GM18502 (cell line): Measurements from ENCODE around the gene ZNF76.

Experiments used
- ATAC-seq: cut with Tn5 transposase; IDR thresholded peaks from one replicate; pipeline ENCODE4 v1.9.1; 2021; ENCODE audit warnings: mild to moderate bottlenecking; ENCODE audit not compliant: unreplicated experiment, poor library complexity

Gene ZNF76

DNA sequence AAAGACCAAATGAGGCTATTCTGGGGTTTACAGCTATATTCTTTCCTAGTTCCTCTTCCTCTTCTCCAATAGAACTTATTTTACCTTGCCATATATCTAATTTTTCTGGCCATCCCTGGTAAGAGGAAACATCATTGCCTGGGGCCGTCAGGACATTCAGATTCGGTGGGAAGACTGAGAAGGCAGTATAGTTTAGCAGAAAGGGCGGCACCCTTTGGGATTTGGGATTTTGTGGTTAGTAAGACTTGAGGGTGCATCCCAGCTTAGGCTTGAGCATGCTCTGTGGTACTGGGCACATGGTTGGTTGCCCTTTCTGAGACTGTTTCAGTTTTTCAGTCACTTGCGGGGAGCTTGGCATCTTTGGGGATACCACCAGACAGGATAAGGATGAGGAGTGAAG lies 24.6 kb upstream of the ZNF76 start:
- no peak for ATAC-seq

DNA sequence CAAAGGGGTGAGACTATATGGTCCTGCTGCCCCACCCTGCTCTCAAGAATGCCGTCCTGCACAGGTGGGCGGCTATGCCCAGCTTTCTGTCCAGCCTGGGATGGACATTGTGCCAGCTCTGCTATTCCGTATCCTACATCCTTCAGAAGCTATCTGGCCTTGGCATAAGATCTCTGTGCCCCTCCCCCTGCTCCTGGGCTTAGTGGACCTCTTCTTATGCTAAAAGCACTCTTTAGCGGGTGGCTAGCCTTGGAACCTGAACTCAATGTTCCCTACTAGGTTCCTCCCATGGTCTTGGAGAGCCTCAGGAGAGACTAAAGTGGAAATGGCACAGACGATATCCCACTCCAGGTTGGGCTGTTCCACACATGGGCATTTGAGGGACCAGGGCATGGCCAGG lies 23.3 kb upstream of the ZNF76 start:
- no peak for ATAC-seq

GRCh38 chr6:35237476-35237875 lies 22.1 kb upstream of the ZNF76 start:
- no peak for ATAC-seq

DNA sequence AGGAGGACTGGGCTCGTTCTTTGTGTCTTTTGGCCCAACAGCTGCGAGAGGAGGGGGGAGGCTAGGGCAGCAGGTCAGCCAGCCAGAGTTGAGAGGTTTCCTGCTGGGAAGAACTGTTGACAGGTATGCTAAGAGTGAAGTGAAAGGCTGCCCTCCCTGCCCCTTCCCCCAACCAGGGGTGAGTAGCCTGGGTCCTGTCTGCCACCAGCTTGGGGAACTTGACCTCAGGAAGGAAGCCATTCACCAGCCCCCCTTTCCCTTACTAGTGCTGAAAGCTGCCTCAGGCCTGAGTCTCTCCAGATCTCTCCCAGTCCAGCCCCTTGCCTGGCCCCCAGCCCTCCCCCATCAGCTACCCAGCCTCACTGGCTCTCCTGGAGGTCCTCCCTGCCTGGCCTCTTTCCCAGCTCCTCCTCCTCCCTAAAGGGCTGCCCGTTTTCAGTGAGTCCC lies 20.7 kb upstream of the ZNF76 start:
- ATAC-seq: no peak

GRCh38 chr6:35239581-35239980 lies 20.0 kb upstream of the ZNF76 start:
- no peak for ATAC-seq

GRCh38 chr6:35240838-35241801 lies 18.4 kb upstream of the ZNF76 start:
- no peak for ATAC-seq

- ATAC-seq: no peak
Observed at GRCh38 chr6:35242486-35242885, 17.0 kb upstream of the ZNF76 start.

DNA sequence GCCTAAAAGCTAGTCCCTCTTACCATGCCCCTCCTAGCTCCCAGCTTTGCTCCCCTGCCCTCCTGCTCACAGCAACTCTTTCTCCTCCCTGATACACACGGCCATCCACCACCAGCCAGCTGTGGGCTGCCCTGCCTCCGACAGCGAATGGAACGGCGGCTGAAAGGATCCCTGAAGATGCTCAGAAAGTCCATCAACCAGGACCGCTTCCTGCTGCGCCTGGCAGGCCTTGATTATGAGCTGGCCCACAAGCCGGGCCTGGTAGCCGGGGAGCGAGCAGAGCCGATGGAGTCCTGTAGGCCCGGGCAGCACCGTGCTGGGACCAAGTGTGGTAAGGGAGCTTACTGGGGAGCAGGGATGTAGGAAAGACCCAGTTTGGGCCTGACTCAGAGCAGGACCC lies 16.6 kb upstream of the ZNF76 start:
- no peak for ATAC-seq

DNA sequence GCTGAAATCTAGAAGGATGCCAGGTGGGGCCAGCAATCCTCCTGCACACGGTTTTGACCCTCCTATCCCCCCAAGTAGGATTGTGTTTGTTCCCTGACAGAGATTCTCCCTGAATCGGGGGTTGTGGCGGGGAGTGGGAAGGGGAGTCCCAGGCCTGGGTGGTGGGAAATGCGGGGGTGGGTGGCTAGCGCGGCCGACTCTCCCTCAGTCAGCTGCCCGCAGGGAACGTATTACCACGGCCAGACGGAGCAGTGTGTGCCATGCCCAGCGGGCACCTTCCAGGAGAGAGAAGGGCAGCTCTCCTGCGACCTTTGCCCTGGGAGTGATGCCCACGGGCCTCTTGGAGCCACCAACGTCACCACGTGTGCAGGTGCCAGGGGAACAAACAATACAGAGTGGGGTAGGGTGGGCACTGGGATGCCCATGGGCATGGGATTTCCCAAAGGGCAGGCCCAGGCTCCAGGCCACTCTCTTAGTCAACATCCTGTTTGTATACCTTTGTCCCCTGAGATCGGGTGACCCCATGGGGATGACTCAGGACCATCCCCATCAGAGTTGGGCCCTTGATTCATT lies 16.1 kb upstream of the ZNF76 start:
- no peak for ATAC-seq

- ATAC-seq: no peak
Observed at GRCh38 chr6:35244551-35244950, 15.0 kb upstream of the ZNF76 start.

- ATAC-seq: no peak
Observed at GRCh38 chr6:35247642-35248231, 11.8 kb upstream of the ZNF76 start.

DNA sequence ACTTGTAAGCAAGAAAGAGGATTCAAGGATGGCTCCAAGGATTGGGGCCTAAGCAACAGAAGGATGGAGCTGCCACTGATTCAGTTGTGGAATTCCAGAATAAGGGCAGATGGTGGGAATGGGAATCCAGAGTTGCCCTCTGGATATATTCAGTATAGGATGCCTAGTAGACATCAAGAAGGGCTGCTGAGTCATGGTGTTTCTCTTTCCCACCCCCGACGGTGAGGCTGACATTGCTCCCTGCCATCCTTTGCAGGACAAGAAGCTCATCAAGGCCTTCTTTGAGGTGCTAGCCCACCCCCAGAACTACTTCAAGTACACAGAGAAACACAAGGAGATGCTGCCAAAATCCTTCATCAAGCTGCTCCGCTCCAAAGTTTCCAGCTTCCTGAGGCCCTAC lies 11.2 kb upstream of the ZNF76 start:
- ATAC-seq: no peak

GRCh38 chr6:35248965-35249364 lies 10.6 kb upstream of the ZNF76 start:
- no peak for ATAC-seq

- no peak for ATAC-seq
Observed at GRCh38 chr6:35251949-35252348, 7.6 kb upstream of the ZNF76 start.

DNA sequence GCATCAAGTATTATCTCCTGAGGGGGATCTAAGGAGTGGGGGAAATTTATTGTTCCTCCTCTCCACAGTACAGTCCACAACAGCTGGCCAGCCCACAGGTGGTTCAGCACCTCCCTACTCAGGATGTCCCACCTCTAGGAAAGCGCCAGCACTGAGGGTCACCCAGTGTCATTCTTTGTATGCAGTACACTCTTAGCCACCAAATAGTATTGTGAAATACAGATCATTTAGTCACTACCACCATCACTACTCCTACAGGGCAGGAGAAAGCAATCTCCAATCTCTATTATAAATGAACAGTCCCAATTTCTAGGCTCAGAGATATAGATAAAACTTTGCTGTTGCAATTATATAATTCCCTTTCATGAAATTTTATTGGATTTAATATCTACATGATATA lies 6.3 kb upstream of the ZNF76 start:
- no peak for ATAC-seq

DNA sequence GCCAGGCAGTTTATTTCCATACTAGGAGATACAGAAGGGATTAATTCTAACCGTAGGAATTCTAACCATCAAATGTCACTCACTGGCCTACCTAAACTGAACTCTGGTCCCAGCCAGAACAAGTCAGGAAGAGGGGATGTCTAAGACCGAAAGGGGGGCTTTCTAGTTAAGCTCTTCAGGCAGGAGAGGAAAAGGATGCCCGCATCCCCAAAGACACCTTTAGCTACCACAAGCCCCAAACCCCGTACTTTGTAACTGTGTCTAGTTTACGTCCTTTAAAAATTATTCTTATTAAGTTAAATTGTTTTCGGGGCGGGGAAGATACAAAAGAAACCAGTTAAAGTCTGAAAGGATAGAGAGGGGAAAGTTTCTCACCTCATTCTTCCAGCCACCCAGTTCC lies 1.2 kb upstream of the ZNF76 start:
- ATAC-seq: no peak

- ATAC-seq: peak; percentile 23
Observed at GRCh38 chr6:35258858-35259193, 709 bp upstream of the ZNF76 start.

DNA sequence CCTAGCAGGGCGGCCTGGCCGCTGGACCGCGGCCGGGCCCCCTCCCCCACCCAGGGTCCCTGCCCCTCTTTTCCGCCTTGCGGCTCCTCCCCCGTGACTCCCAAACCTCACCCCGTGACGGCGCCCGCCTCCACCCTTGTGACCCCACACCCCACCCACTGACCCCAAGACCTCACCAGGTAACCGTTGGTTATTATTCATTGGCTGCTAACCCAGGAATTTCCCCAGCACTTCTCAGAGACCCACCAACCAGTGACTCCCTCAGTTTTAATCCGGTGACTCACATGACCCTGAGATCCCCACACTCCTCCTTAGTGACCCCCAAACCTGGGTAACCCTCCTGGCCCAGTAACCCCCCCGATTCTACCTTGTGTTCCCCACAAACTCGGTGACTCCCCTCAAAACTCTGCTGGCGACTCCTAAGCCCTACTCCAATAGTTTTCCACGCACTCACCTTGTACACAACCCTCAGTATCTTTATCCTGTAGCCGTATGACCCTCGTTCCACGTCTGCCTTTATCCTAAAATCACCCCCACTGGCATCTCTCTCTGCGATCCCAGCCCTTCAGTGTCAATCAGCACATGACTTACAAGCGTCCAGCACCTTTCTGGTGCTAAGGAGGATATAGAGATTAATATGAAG lies 534 bp downstream of the ZNF76 start:
- peak; percentile 41 for ATAC-seq

- no peak for ATAC-seq
Observed at GRCh38 chr6:35260591-35261570, 1.3 kb downstream of the ZNF76 start.

- ATAC-seq: no peak
Observed at GRCh38 chr6:35262596-35262995, 3.1 kb downstream of the ZNF76 start.
